B cell (primary cell): ENCODE measurements around the gene XPO4. TPM values are rescaled to one million over a fixed set of nuclear protein-coding genes. Genes with fewer than 3 reads are reported as not detected.

ENCODE experiments used
- ATAC-seq: fragments of 200-7000 bp; cut with Tn5 transposase; one replicate; pipeline ENCODE4 v1.10.0; 2021; ENCODE audit warnings: low read depth, mild to moderate bottlenecking, moderate number of reproducible peaks, moderate library complexity
- CTCF ChIA-PET: fragments of 350-600 bp; sonication (Branson Sonifier 250); formaldehyde crosslinking; loops from one replicate; lab custom pipeline; 2021; ENCODE audit warnings: antibody characterized with exemption, inconsistent platforms; lab: Charles Lee
- POLR2A ChIA-PET: fragments of 350-600 bp; sonication (Branson Sonifier 250); formaldehyde crosslinking; loops from one replicate; lab custom pipeline; 2021; ENCODE audit warnings: antibody characterized with exemption; lab: Charles Lee
- DNase-seq: peaks from one replicate; pipeline ENCODE4 v3.0.0; 2013
- H2AFZ ChIP-seq: 2 replicates; pipeline ENCODE4 v1.6.1; 2012; ENCODE audit warnings: mild to moderate bottlenecking, low read depth, low read length; ENCODE audit not compliant: insufficient read depth, poor library complexity, severe bottlenecking
- H3K27ac ChIP-seq, 2 donors: 1 replicate in 1 of 2; 2 replicates in 1 of 2; pipeline ENCODE4 v1.5.1; 2012 to 2013; ENCODE audit warnings: low read length in 2 of 2, mild to moderate bottlenecking in 2 of 2, moderate library complexity in 1 of 2
- H3K27me3 ChIP-seq, 4 experiments: fragments of 200-600 bp in 1 of 4; sonication (generic) in 1 of 4; replicated peaks in 1 of 4; 1 replicate in 2 of 4; 2 replicates in 2 of 4; pipeline versions ENCODE4 v1.6.1 to v1.7.0; 2013 to 2016; ENCODE audit warnings: low read length in 3 of 4, mild to moderate bottlenecking in 2 of 4, mixed read lengths in 1 of 4, moderate library complexity in 1 of 4; ENCODE audit not compliant: insufficient read depth in 4 of 4, control insufficient read depth in 3 of 4; ENCODE audit errors: control extremely low read depth in 1 of 4
- H3K36me3 ChIP-seq, 2 experiments: replicated peaks in 1 of 2; 1 replicate in 1 of 2; 2 replicates in 1 of 2; pipeline versions ENCODE4 v1.6.1 to v1.7.1; 2013; ENCODE audit warnings: low read length in 1 of 2; ENCODE audit not compliant: insufficient read depth in 2 of 2, control insufficient read depth in 1 of 2; ENCODE audit errors: control extremely low read depth in 1 of 2, extremely low read depth in 1 of 2
- H3K4me1 ChIP-seq, 2 donors: fragments of 200-600 bp in 1 of 2; sonication (generic) in 1 of 2; 1 replicate in 1 of 2; 2 replicates in 1 of 2; pipeline versions ENCODE4 v1.5.1 to v1.6.1; 2013 to 2017; ENCODE audit warnings: low read length in 2 of 2; ENCODE audit not compliant: control insufficient read depth in 2 of 2, insufficient read depth in 2 of 2
- H3K4me2 ChIP-seq: replicated peaks from 2 replicates; pipeline ENCODE3; 2012; ENCODE audit warnings: mild to moderate bottlenecking, low read depth, low read length; ENCODE audit not compliant: poor library complexity, severe bottlenecking
- H3K4me3 ChIP-seq, 5 experiments: fragments of 200-600 bp in 1 of 5; sonication (generic) in 1 of 5; 1 replicate in 3 of 5; 2 replicates in 2 of 5; pipeline versions ENCODE4 v1.5.1 to v1.7.0; 2011 to 2016; ENCODE audit warnings: low read length in 4 of 5, mild to moderate bottlenecking in 4 of 5, low read depth in 2 of 5, control low read depth in 1 of 5, moderate library complexity in 1 of 5; ENCODE audit not compliant: insufficient read depth in 1 of 5; ENCODE audit errors: control extremely low read depth in 1 of 5, extremely low read depth in 1 of 5
- H3K79me2 ChIP-seq: fragments of 200-600 bp; sonication (generic); one replicate; pipeline ENCODE4 v1.6.0; 2016; ENCODE audit warnings: low read length; ENCODE audit not compliant: control insufficient read depth, insufficient read depth
- H3K9ac ChIP-seq: fragments of 200-600 bp; sonication (generic); 2 replicates; pipeline ENCODE4 v1.6.1; 2017; ENCODE audit warnings: mild to moderate bottlenecking, low read length, moderate library complexity
- H3K9me3 ChIP-seq, 3 donors: one replicate each; pipeline versions ENCODE4 v1.6.1 to v1.7.1; 2013; ENCODE audit warnings: low read length in 2 of 3; ENCODE audit not compliant: control insufficient read depth in 2 of 3, insufficient read depth in 1 of 3; ENCODE audit errors: control extremely low read depth in 1 of 3
- H4K20me1 ChIP-seq: 2 replicates; pipeline ENCODE4 v1.6.0; 2012; ENCODE audit warnings: mild to moderate bottlenecking, low read length; ENCODE audit not compliant: insufficient read depth, control insufficient read depth, poor library complexity, severe bottlenecking
- H3K27ac Mint-ChIP-seq: one replicate; pipeline ENCODE4 v1.8.0; 2021; ENCODE audit warnings: mixed read lengths
- H3K27me3 Mint-ChIP-seq: one replicate; pipeline ENCODE4 v1.8.0; 2021; ENCODE audit warnings: mixed read lengths
- H3K4me1 Mint-ChIP-seq: one replicate; pipeline ENCODE4 v1.8.0; 2021; ENCODE audit warnings: mixed read lengths
- H3K4me3 Mint-ChIP-seq: one replicate; pipeline ENCODE4 v1.8.0; 2021; ENCODE audit warnings: mixed read lengths
- H3K9me3 Mint-ChIP-seq: one replicate; pipeline ENCODE4 v1.8.0; 2022; ENCODE audit warnings: mixed read lengths; ENCODE audit not compliant: insufficient read depth
- EZH2 ChIP-seq: IDR thresholded peaks from 2 replicates; pipeline ENCODE4 v1.6.1; 2012; ENCODE audit warnings: borderline replicate concordance, low read depth, mild to moderate bottlenecking, moderate library complexity, low read length; ENCODE audit not compliant: insufficient read depth, poor library complexity, severe bottlenecking
- WGBS: methylation state at CpG from one replicate; pipeline ENCODE4 v1.1.5; 2013; ENCODE audit warnings: missing lambda C conversion rate; ENCODE audit not compliant: insufficient coverage; 5-methylcytosine and 5-hydroxymethylcytosine counted together
- intact Hi-C: fragments of 100-400 bp; cut with micrococcal nuclease; formaldehyde crosslinking; loops from one replicate; pipeline ENCODE4 v1.10.0; 2022
- polyA plus RNA-seq: library from polyadenylated mRNA; depleted of rRNA; stranded (reverse); fragments of >200 nt; gene quantifications from 2 replicates; pipeline ENCODE4 v1.2.3, GENCODE V29; 2012
- total RNA-seq, 2 donors: library from RNA; stranded (reverse); fragments of 120-200 nt in 1 of 2; gene quantifications; 1 replicate in 1 of 2; 2 replicates in 1 of 2; pipeline versions ENCODE4 v1.2.3 to v1.2.4, GENCODE V29; 2013 to 2022
- TF ChIP-seq, protein P1 (sequence below): fragments of 200-600 bp; IDR thresholded peaks from one replicate; pipeline ENCODE4 v1.8.0; 2022; ENCODE audit warnings: antibody characterized with exemption, mild to moderate bottlenecking

XPO4 gene
- total and polyA plus RNA-seq, 2 donors (not counting 1 experiment from before 2014, with no cell fraction given): 6.2 to 25.9 TPM

DNA sequence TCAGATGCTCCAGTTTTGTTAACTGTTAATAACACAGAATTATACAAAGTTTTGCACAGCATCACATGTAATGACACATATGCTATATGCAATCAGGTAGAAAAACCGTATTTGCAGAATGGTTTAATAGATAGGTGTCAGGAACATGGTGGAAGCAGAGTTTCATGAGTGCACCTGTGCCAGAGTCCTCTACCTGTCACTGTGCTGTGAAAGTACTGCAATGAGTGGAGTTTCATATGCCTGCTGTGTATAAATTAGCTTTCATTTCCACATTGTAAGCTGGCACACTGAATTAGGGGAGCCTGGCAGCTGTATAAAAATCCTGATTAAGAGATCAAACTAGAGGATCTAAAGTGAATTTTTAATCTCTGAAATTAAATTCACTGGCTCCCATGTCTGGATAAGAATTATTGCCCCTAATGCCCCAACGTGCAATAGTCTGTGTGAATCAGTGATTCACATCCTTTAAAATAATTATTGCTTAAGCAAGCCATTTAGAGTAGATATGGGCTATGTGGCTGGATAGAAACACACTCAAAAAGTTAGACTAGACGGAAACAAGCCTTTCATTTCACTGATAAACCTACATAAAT is 120.3 kb downstream of the XPO4 start:
- H3K27ac Mint-ChIP-seq: no peak overlapping the region
- intact Hi-C loops: no loop called here

DNA sequence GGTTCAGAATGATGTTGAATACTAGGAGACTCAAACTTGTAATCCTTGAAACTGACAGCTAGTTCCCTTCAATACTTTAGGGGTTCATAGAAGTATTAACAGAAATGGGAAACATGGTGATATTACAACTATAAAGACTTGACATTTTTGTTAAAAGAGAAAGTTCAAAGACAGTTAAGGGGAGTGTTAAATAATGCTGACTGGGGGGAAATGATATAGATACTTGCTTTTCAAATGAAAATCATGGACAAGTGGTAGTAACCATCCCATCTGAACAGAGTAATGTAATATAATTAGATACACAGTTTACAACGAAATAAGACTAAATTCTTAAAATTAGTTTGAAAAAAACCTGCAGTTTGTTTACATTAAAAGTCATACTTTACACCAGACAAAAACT is 122.2 kb downstream of the XPO4 start:
- H3K4me2 ChIP-seq: no peak overlapping the region
- no peak overlapping the region for H3K9ac ChIP-seq
- no peaks in the 10 kb centered on the region for H3K9me3 Mint-ChIP-seq
- peaks cover 0 to 20% of the 10 kb centered on the region in 2 experiments for H3K36me3 ChIP-seq
- no peak overlapping the region for H2AFZ ChIP-seq
- no peak for TF ChIP-seq EZH2
- TF ChIP-seq, protein P1, sequence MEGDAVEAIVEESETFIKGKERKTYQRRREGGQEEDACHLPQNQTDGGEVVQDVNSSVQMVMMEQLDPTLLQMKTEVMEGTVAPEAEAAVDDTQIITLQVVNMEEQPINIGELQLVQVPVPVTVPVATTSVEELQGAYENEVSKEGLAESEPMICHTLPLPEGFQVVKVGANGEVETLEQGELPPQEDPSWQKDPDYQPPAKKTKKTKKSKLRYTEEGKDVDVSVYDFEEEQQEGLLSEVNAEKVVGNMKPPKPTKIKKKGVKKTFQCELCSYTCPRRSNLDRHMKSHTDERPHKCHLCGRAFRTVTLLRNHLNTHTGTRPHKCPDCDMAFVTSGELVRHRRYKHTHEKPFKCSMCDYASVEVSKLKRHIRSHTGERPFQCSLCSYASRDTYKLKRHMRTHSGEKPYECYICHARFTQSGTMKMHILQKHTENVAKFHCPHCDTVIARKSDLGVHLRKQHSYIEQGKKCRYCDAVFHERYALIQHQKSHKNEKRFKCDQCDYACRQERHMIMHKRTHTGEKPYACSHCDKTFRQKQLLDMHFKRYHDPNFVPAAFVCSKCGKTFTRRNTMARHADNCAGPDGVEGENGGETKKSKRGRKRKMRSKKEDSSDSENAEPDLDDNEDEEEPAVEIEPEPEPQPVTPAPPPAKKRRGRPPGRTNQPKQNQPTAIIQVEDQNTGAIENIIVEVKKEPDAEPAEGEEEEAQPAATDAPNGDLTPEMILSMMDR: no peak
- no peak for ATAC-seq
- WGBS: no CpG with 5 or more reads among the region's 1 CpG
- no peaks in the 10 kb centered on the region for H3K27me3 Mint-ChIP-seq
- no peak for DNase-seq
- no peaks in the 10 kb centered on the region for H3K27me3 ChIP-seq
- ChIA-PET CTCF (interaction anchor here (1.4 to 1.8 kb wide), 2 partner anchors 15 to 48 kb away, joined by 3 to 4 read pairs; no protein-coding TSS in a partner anchor), POLR2A (no interaction called here)
- H3K4me3 ChIP-seq: no peak overlapping the region
- H3K4me1 Mint-ChIP-seq: no peaks in the 10 kb centered on the region
- intact Hi-C loops: no loop called here
- no peak overlapping the region for H3K4me3 Mint-ChIP-seq
- no peak overlapping the region for H3K27ac Mint-ChIP-seq
- H3K9me3 ChIP-seq: no peaks in the 10 kb centered on the region
- no peaks in the 10 kb centered on the region for H3K4me1 ChIP-seq
- H3K79me2 ChIP-seq: no peaks in the 10 kb centered on the region
- H3K27ac ChIP-seq: no peak overlapping the region
- H4K20me1 ChIP-seq: no peaks in the 10 kb centered on the region

More for the DNA sequence above, 120.3 kb downstream of the XPO4 start:
- no peak for DNase-seq
- POLR2A ChIA-PET: no interaction called here
- Histone ChIP-seq H3K79me2 (no peaks in the 10 kb centered on the region), H3K27me3 (no peaks in the 10 kb centered on the region), H3K4me1 (no peaks in the 10 kb centered on the region), H2AFZ (no peak overlapping the region), H4K20me1 (no peaks in the 10 kb centered on the region), H3K27ac (no peak overlapping the region), H3K9me3 (no peaks in the 10 kb centered on the region), H3K4me2 (no peak overlapping the region), H3K9ac (no peak overlapping the region), H3K36me3 (peaks cover under 1 to 30% of the 10 kb centered on the region in 2 experiments), H3K4me3 (no peak overlapping the region)
- Mint-ChIP-seq H3K27me3 (no peaks in the 10 kb centered on the region), H3K9me3 (no peaks in the 10 kb centered on the region), H3K4me3 (no peak overlapping the region), H3K4me1 (no peaks in the 10 kb centered on the region)
- CTCF ChIA-PET: no interaction called here
- ATAC-seq: no peak
- WGBS: 60% methylated on average over 1 of the region's 3 CpGs
- TF ChIP-seq, protein P1: no peak
